Neural progenitor cell (in vitro differentiated cells): ENCODE measurements around the gene TNP2.

Experiments
- EZH2 ChIP-seq: fragments of 200-600 bp; sonication (generic); IDR thresholded peaks from 2 replicates; pipeline ENCODE4 v1.6.1; 2017; ENCODE audit warnings: antibody characterized with exemption, mild to moderate bottlenecking, moderate library complexity
- EZH2phosphoT487 ChIP-seq: fragments of 200-600 bp; sonication (generic); IDR thresholded peaks from 2 replicates; pipeline ENCODE4 v1.6.1; 2017; ENCODE audit warnings: antibody characterized with exemption
- TF ChIP-seq, protein P1 (sequence below): fragments of 200-600 bp; sonication (generic); IDR thresholded peaks from 2 replicates; pipeline ENCODE4 v1.5.1; 2017; ENCODE audit warnings: antibody characterized with exemption, mild to moderate bottlenecking

DNA sequence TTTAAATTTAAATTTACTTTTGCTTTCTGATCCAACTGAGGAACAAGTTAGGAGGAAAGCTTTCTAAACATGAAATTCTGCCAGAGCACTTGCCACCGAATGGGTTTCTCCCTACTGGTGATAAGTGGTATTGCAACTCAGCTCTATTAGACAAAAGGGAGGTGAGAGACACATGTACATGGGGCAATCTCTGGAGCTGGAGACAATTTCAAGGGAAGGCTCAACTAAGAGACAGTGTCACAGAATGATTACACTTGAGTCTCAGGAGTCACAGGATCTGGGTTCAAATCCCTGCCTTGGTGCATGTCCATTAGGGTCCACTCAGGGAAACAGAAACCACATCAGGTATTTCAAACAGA, 50.5 kb downstream of the TNP2 start:
- TF ChIP-seq, protein P1, sequence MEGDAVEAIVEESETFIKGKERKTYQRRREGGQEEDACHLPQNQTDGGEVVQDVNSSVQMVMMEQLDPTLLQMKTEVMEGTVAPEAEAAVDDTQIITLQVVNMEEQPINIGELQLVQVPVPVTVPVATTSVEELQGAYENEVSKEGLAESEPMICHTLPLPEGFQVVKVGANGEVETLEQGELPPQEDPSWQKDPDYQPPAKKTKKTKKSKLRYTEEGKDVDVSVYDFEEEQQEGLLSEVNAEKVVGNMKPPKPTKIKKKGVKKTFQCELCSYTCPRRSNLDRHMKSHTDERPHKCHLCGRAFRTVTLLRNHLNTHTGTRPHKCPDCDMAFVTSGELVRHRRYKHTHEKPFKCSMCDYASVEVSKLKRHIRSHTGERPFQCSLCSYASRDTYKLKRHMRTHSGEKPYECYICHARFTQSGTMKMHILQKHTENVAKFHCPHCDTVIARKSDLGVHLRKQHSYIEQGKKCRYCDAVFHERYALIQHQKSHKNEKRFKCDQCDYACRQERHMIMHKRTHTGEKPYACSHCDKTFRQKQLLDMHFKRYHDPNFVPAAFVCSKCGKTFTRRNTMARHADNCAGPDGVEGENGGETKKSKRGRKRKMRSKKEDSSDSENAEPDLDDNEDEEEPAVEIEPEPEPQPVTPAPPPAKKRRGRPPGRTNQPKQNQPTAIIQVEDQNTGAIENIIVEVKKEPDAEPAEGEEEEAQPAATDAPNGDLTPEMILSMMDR = peak; percentile 52
- TF ChIP-seq EZH2phosphoT487 = no peak
- TF ChIP-seq EZH2 = no peak
